HG02981 (cell line): Measurements from ENCODE around the gene CORO1C.

Experiments used
- ATAC-seq: cut with Tn5 transposase; IDR thresholded peaks from one replicate; pipeline ENCODE4 v1.9.1; 2021; ENCODE audit warnings: mild to moderate bottlenecking, moderate library complexity; ENCODE audit not compliant: unreplicated experiment

The CORO1C gene

DNA sequence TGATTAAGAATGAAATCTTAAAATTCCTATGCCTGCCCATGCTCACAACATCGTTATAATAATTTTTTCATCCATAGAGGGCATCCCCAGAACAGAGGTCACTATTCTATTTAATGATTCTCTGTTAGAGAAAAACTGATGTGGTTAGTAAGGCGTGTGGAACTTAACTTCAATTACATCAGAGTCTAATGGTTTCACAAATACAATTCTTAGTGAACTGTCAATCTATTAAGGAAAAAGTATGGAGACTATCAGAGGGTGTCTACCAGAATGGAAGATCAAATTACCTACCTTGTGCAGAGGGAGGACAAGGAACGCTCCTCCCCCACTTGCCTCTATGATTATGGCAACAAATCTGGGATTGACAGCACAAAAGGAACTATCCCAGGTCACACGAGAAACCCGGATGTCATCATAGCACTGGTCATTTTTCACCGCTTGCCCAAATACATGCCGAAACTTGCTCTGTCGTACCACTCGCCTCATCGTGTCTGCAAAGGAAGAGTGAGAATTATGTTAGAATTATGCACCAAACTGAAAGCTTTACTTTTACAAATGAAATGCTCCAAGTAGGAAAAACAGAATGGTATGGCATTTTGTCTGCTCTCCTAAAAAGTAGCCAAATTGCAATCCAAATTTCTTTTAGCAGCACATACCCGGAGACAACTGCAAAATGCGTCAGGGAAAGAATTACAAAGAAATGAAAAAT, 30.3 kb downstream of the CORO1C start:
- ATAC-seq, result no peak

DNA sequence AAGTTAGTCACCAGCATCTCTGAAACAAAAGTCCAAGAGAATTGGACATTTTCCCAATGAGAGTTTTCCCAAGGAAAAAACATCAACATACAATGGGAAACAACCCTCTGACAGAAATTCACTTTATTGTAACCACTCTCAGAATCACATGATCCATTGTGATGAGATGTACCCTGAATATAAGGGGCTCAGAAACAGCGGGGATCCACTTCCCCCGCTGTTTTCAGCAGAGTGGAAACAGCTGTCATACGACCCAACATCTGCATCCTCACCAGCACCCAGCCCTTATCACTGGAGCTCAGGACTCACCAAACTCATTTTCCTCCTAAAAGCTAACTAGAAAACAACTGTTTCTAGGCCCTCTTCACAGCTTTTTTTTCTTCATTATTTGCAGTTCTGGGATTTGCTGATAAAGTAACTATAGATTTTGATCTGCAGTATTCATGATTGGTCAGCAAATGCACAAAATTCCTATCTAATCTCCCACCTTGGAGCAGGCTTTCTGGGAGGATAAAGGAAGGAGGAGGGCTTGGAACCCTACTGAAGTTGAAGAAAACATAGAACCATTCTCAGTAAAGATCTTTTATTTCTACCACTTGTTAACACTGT, 31.3 kb downstream of the CORO1C start:
- no peak for ATAC-seq

DNA sequence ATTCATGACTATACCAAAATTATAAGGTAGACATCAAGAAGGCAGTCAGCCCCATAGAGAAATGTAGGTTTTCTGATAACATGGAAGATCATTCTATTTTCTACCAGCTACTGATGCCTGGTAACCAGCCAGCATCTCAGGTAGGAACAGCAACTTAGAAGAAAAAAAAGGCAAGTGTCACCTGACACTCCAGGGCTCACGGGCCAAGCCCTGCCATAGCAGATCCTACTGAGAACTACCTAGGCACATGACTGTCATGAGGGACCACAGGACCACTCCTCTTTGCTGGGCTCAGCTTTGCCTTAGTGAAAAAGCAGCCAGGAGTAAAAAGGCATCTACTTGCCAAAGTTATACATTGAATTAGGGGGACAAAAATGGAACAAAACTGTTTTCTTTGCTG, 33.4 kb downstream of the CORO1C start:
- no peak for ATAC-seq

DNA sequence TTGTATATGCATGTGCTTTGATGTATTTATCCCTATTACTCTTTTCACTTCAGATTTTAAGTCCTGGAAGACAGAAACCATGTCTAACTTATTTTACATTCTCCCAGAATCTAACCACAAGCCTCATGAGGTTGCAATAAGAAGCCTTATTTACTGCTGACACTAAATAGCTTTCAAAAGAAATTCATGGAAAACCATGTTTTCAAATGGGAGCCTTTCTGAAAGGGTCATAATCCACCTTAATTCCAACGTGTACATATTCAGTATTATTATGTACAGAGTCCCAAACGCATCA, 34.4 kb downstream of the CORO1C start:
- ATAC-seq, result no peak

DNA sequence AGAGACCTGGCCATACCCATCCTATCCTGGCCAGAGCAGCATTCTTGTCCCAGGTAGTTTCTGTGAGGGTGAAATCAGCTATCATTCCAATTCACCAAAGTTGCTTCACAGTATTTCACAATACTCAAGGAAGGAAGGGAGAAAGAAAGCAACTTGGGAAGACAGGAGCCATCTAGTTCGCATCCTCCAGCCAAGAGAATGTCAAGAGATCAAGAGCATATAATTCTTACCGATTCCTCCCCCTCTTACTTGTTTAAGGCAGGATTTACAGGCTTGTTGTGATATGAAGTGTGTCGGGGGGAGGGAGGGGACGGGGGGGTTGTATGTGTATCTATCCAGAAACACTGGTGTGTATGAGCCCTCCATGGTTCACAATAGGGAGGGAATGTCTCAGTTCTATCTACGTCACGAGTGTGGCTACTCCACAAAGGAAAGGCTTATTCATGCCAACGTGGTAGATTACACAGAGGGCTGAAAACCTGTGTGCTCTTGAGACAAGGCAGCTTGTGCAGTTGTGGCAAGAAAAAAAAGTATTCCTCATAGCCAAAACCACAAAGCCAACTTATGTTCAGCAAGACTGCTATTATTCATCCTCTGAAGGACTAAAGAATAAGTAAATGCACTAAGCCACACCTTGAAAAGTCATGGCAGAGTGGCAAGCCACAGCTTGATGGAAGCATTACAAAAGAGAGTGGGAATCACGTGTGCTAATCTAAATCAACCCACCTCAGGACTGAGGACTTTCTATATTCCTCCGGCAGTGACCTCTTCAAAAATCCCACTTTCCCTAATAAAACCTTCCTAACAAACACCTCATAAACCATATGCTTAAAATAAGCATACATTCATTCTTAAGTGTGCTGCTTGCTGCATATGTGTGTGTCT, 35.0 kb downstream of the CORO1C start:
- no peak for ATAC-seq

DNA sequence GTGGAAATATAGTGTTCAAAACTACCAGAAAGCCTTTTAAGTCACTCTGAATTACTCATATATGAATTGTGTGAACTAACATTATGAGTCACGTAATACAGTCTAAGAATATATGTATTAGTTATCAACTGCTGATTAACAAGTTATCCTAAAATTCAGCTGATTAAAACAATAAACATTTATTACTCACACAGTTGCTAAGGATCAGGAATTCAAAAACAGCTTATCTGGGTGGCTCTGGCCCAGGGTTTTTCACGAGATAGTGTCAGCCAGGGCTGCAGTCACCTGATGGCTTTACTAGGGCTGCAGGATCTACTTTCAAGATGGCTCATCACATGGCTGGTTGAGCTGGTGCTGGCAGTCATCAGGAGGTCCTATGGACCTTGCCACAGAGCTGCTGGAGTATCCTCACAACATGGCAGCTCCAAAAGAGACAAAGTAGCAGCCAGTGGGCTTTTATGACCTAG, 36.5 kb downstream of the CORO1C start:
- no peak for ATAC-seq

DNA sequence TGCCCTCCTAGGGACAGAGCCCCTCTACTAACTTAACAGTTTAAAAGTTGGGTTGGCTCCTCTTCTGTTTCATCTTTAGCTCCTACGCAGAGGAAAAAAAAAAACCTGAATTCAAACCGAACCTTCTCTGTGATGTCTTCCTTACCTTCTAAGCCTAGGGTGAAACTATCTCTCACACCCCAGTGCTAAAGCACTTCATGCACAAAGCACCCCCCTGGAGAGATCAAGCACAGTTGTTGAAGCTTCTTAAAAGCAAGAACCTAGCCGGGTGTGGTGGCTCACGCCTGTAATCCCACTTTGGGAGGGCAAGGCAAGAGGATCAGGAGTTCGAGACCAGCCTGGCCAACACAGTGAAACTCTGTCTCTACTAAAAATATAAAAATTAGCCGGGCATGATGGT, 37.6 kb downstream of the CORO1C start:
- no peak for ATAC-seq

DNA sequence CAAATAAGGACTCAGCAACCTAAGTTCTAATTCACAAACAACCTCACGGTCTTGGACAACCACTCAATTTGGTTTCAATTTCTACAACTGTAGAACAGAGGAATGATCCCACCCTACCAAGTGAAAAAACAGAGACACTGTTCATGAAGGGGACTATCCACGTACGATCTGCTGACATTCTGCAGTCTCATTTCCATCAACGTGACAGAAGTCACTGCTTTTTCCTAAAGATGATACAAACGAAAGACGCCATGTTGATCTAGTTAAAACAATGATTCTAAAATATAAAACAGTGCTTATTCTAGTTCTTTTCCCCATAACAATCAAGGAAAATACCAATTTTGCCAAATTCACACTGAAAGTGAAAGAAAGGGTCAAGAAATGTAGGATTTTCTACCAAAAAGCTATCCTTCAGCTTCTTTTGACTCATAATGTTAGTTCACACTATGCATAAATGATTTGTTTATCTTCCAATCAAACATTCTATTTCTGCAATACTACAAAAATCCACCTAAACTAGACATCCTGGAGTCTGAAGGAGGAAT, 38.1 kb downstream of the CORO1C start:
- ATAC-seq, result no peak

DNA sequence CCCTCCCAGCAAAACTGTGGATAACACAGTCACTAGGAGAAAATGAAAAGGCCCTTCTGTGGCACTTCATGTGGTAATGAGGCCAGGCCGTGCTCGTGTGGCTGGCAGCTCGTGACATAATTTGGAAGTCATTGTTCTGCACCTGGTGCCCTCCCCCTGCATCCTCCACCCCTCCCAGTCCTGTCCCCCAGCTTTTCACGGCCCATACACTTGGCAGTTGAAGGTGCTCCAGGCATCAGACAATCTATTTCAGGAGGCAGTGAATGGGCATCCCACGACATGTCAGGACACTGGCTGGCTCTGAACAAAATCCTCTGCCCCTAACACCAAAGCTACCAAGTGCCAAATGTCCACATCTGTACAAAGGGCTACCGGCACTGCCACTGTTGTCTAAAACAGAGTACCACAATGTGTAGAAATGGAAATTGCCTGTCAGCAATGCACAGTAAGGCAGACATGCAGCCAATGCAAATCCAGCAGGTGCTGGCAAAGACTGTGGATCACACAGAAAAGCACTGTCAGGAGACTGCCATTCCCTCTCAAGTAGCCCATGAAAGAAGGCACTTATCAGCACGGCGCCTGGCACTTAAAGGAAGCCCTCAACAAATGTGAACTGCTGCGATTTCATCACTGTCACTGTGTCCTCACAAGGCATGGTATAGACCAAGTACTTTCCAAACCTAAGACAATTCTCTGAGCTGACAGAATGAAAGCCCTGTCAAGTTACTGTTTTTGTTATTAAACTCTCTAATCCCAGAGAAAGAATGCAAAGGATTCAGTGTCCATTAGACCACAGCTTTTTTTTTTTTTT, 39.1 kb downstream of the CORO1C start:
- peak; percentile 6 for ATAC-seq

DNA sequence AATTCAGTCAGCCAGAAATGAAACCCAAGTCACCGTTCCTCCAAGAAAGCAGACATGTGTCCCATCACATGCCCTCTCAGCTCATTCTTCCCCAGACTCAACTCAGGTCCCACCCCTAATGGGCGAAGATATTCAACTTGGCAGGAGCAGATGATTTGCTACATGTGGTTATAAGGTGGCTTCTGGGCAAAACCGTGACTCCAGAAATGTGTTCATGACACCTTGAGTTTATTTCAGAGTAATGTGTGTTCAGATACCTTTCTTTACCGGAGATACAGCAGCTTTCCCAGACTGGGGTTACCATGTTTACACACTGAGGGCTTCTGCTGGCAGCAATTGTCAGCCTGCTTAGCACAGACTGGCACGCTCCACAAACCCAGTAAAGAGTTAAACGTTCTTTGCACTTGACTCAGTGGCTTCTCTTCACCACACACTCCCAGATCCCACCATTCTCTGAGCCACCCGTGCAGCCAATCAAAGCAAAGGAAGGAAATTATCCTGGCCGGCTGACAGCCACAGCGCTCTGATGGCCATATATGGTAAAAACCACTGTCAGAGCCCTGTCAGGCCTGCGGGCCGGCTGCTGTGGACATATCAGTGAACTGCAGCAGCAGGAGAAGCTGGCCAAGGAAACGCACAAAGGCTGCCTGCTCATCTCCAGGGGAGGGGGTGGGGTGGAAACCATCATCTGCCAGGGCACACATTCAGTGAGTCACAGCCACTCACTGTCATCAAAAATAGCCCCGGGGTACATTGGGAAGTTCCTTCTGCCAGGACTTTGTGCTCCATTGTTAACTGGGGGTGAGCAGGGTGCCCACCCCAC, 39.9 kb downstream of the CORO1C start:
- ATAC-seq, result peak; percentile 71

DNA sequence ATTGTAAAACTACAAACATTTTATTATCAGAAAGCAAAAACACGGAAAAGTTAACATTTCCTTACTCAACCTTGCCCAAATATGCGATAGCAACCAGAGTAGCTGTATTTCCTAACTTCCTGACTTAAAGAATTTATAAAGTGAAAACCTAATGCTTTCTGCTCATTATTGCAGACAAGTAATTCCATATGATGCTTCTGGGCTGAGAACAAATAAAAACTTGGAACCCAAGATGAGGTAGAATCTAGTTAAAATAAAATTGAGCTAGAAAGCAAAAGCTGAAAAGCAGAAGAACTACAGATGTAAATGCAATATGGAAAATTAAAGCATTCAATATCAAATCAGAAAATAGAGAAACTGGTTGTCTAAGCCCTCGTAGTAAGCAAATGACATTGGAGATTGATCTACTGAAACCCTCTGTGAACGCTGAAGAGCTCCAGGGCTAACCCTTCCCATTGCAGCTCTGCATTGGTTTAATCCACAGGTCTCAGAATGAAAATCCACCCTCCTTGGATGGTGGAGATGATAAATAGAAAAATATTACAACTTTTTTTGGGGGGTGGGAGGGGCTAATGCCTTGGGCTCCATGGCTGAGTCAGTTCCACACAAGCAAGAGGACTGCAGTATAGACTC, 40.7 kb downstream of the CORO1C start:
- ATAC-seq, result no peak

DNA sequence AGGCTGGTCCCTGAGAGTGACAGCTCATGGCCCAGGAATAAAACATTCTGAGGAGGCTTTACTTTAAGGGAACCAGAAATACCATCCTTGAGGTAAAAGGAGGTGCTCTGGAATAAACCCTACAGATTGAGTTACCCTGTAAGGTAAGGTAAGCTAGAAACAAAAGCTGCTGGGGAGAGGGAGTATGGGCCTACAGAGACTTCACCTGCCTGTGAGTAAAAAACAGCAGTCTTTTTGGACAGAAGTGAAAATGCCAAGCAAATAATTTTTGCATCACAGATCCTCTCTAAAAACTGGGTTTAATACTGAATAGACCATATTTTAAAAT, 41.2 kb downstream of the CORO1C start:
- ATAC-seq, result no peak

DNA sequence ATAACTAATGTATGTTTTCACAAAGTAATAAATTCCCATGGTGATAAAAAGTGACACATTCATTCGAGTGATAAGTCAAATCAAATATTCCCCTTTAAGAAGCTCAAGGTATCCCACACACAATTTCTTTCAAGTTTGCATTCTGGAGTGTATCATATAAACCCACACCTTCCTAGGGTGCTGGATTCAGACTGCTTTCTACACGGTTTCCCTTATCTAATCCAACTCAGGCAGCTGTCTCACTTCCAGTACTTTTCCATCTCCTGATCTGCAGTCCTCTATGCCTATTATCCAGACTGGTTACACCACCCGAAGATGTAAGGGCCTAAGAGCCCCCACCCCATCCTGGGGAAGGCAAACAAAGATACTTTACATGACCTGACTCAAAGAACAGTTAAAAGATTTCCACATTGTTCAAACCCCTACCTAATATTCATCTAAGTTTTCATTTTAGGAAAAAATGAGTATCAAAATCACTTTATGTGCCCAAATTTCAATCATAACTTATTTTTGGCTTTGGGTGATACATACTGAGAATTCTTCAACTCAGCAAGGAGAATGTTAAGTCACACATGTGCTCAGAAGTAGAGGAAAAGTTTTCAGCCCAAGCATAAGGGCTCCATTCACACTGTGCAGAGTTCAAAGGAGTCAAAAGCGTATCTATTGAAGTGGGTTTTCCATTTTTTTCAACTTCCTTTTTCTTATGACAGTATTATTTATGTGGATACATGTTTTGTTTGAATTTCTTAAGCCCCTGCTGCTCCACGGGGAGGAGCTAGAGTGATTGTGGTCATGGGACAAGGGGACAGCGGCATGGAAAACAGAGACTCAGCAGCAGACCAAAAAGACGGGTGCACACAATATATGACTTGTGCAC, 41.8 kb downstream of the CORO1C start:
- no peak for ATAC-seq

DNA sequence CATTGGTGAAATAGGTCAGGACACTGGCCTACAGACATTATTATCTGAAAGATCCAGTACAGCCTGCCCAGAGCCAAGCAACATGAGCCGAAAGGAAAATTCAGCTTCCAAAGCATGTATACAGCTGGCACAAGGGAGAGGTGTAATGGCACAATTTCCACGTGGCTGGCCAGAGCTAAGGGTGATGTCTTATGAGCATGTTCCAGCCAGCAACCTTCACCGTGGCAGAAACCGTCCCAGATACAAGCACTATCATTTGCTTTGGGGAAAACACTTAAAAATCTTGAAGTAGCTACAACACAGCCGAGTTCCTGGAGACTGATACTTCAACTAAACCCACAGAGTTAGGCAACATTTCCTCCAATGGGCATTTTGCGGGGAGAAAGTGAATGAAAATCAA, 44.5 kb downstream of the CORO1C start:
- no peak for ATAC-seq

DNA sequence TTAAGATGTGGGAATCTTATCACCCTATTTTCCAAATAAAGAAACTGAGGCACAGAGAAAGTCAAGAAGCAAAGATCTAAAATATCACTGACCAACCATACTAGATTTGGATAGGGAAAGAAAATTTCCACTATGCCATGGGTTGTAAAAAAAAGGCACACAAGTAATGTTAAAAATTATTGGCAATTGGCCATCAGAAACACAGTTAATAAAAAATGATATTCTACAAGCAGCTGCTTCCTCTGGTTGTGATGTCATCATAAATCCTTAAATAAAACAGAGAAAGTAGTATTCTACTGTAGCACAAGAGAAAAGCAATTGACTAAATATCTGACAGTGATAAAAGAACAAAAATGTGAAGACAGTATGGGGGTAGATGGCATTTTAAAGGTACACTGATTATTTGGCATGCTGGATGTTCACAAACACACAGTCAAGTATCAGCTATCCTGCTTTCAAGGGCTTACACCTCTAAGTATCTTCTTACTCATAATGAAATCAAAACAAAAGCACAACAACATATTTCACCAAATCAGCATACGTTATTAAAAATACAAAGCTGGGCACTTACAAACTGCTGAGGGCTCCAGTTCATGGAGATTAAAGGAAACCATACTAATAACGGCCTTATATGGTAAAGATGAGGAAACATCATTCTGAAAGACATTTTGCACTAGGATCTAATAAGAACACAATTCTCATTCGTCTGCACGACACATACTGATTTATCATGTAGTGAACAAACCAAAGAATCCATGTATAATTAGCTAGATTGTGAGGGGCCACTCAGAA, 45.7 kb downstream of the CORO1C start:
- ATAC-seq, result no peak

DNA sequence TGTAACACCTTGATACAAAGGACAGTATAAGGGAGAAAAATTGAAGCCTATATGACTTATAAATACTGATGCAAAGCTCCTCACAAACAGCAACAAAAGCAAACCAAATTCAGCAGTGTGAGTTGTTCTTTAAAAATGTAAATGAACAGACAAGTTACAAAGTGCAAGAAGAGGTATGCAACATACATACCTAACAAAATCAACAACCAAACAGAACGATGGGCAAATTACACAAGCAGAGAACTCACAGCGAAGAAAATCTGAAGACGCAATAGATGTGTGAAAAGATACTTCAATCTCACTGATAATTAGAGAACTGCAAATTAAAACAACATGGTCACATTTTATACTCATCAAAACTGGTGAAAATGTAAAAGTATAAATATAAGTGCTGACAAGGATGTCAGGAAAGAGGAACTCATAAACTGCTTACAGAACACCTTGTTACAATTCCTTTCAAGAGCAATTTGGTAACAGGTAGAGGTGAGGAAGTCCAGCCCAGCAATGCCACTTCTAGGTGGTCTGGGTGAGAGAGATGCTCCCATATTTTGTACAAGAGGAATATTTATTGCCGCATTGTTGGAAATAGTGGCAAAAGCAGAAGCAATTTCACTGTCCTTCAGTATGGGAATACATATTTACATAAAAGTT, 47.3 kb downstream of the CORO1C start:
- no peak for ATAC-seq

DNA sequence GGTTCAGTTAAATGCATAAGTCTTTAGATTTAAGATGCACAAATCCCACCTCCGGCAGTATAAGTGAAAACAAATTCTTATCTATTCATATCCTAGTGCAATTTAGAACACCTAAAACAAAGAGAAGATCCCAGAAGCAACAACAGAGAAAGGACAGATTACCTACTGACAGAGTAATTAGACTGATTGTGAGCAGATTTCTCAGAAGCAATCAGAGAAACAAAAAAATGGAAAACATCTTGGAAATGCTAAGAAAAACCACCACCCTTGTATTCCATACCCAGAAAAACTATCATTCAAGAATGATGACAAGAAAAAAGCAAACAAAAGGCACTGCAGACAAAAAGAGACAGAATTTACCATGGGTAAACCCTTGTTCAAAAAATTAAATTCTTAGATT, 50.0 kb downstream of the CORO1C start:
- no peak for ATAC-seq
